ACC112 (cell line): Measurements from ENCODE around the gene BRCA1.
"Not testable (repeated sequence)": the region's sequence is repeated elsewhere in the genome, so short reads cannot be mapped to it uniquely, and the experiment has no call there.

Experiments used
- H2AFZ ChIP-seq: fragments of 200-600 bp; sonication (generic); one replicate; pipeline ENCODE4 v1.6.0; 2017; ENCODE audit warnings: antibody characterized with exemption, low read length; ENCODE audit not compliant: unreplicated experiment
- H3K27ac ChIP-seq: fragments of 200-600 bp; sonication (generic); 2 replicates; pipeline ENCODE4 v1.5.1; 2014; ENCODE audit warnings: low read depth, mild to moderate bottlenecking, antibody characterized with exemption, low read length, moderate library complexity
- H3K27me3 ChIP-seq: fragments of 200-600 bp; sonication (generic); 2 replicates; pipeline ENCODE4 v1.6.1; 2014; ENCODE audit warnings: mild to moderate bottlenecking, antibody characterized with exemption, low read length, moderate library complexity, mixed read lengths; ENCODE audit not compliant: insufficient read depth
- H3K36me3 ChIP-seq: fragments of 200-600 bp; sonication (generic); 2 replicates; pipeline ENCODE4 v1.6.1; 2016; ENCODE audit warnings: mild to moderate bottlenecking, antibody characterized with exemption, low read length, moderate library complexity, mixed read lengths; ENCODE audit not compliant: insufficient read depth
- H3K4me1 ChIP-seq: fragments of 200-600 bp; sonication (generic); one replicate; pipeline ENCODE4 v1.6.1; 2016; ENCODE audit warnings: low read length, mixed read lengths; ENCODE audit not compliant: insufficient read depth, unreplicated experiment, control insufficient read depth
- H3K4me3 ChIP-seq: fragments of 200-600 bp; sonication (generic); 2 replicates; pipeline ENCODE4 v1.5.1; 2014; ENCODE audit warnings: mild to moderate bottlenecking, low read depth, low read length
- H3K79me2 ChIP-seq: fragments of 200-600 bp; sonication (generic); one replicate; pipeline ENCODE4 v1.6.0; 2016; ENCODE audit warnings: low read length; ENCODE audit not compliant: control insufficient read depth, unreplicated experiment, insufficient read depth

Gene BRCA1

GRCh38 chr17:43015579-43015978, 109.6 kb downstream of the BRCA1 start:
- Histone ChIP-seq H3K79me2 (peaks cover 28% of the 10 kb centered on the region), H2AFZ (no peak overlapping the region), H3K27ac (peak overlapping the region; percentile 59), H3K4me3 (no peak overlapping the region), H3K4me1 (peaks cover 42% of the 10 kb centered on the region), H3K27me3 (no peaks in the 10 kb centered on the region), H3K36me3 (peaks cover 23% of the 10 kb centered on the region; the same call in 1 of the 2 replicates)

GRCh38 chr17:43014649-43015542, 110.3 kb downstream of the BRCA1 start:
- H3K27ac ChIP-seq: peak overlapping the region; percentile 59
- no peaks in the 10 kb centered on the region for H3K27me3 ChIP-seq
- peaks cover 21% of the 10 kb centered on the region; the same call in 1 of the 2 replicates for H3K36me3 ChIP-seq
- no peak overlapping the region for H2AFZ ChIP-seq
- H3K79me2 ChIP-seq: peaks cover 25% of the 10 kb centered on the region
- no peak overlapping the region for H3K4me3 ChIP-seq
- peaks cover 38% of the 10 kb centered on the region for H3K4me1 ChIP-seq

GRCh38 chr17:43014020-43014648, 111.0 kb downstream of the BRCA1 start:
- peaks cover 32% of the 10 kb centered on the region for H3K4me1 ChIP-seq

GRCh38 chr17:43013296-43013695, 111.9 kb downstream of the BRCA1 start:
- Histone ChIP-seq H3K79me2 (peaks cover 20% of the 10 kb centered on the region), H3K27ac (no peak overlapping the region), H3K36me3 (peaks cover 14% of the 10 kb centered on the region; the same call in 1 of the 2 replicates), H3K27me3 (no peaks in the 10 kb centered on the region), H2AFZ (no peak overlapping the region), H3K4me1 (peaks cover 33% of the 10 kb centered on the region), H3K4me3 (no peak overlapping the region)

More at GRCh38 chr17:43014020-43014648, 111.0 kb downstream of the BRCA1 start:
- H3K27ac ChIP-seq: no peak overlapping the region
- H3K36me3 ChIP-seq: peaks cover 20% of the 10 kb centered on the region; the same call in 1 of the 2 replicates
- no peak overlapping the region for H3K4me3 ChIP-seq
- peaks cover 21% of the 10 kb centered on the region for H3K79me2 ChIP-seq
- no peak overlapping the region for H2AFZ ChIP-seq
- no peaks in the 10 kb centered on the region for H3K27me3 ChIP-seq

- peaks cover 7% of the 10 kb centered on the region; the same call in 1 of the 2 replicates for H3K36me3 ChIP-seq
- H3K4me1 ChIP-seq: peaks cover 33% of the 10 kb centered on the region
- no peak overlapping the region for H2AFZ ChIP-seq
- H3K27ac ChIP-seq: no peak overlapping the region
- no peaks in the 10 kb centered on the region for H3K27me3 ChIP-seq
- H3K4me3 ChIP-seq: no peak overlapping the region
- peaks cover 31% of the 10 kb centered on the region for H3K79me2 ChIP-seq
Observed at GRCh38 chr17:43011728-43012472, 113.3 kb downstream of the BRCA1 start.

GRCh38 chr17:43010667-43011308, 114.4 kb downstream of the BRCA1 start:
- H3K27ac ChIP-seq: no peak overlapping the region
- H3K36me3 ChIP-seq: peaks cover 7% of the 10 kb centered on the region; the same call in 1 of the 2 replicates
- no peaks in the 10 kb centered on the region for H3K27me3 ChIP-seq
- H3K4me1 ChIP-seq: peaks cover 29% of the 10 kb centered on the region
- no peak overlapping the region for H2AFZ ChIP-seq
- no peak overlapping the region for H3K4me3 ChIP-seq
- H3K79me2 ChIP-seq: peaks cover 34% of the 10 kb centered on the region

GRCh38 chr17:43006639-43007551, 118.3 kb downstream of the BRCA1 start, which contains the start of gene IFI35:
IFI35 (plus strand) TSS chr17:43006784; CDS start chr17:43006948, 164 bp downstream.
- Histone ChIP-seq H3K27ac (peak within 1 kb of the TSS; percentile 94), H3K4me3 (peak within 1 kb of the TSS; percentile 92), H3K36me3 (peaks cover 16% of the 10 kb centered on the region; the same call in 1 of the 2 replicates), H3K27me3 (no peaks in the 10 kb centered on the region), H3K4me1 (peaks cover 34% of the 10 kb centered on the region), H3K79me2 (peaks cover 37% of the 10 kb centered on the region), H2AFZ (no peak within 1 kb of the TSS)

GRCh38 chr17:43003542-43004172, 121.5 kb downstream of the BRCA1 start:
- Histone ChIP-seq H3K36me3 (peaks cover 25% of the 10 kb centered on the region), H3K79me2 (peaks cover 45% of the 10 kb centered on the region), H3K4me3 (no peak overlapping the region), H2AFZ (no peak overlapping the region), H3K27me3 (no peaks in the 10 kb centered on the region), H3K27ac (peak overlapping the region; percentile 71), H3K4me1 (peaks cover 44% of the 10 kb centered on the region)

GRCh38 chr17:43000894-43001293, 124.3 kb downstream of the BRCA1 start:
- H2AFZ ChIP-seq, H3K27me3 ChIP-seq: not testable (repeated sequence)
- Histone ChIP-seq H3K27ac (peak overlapping the region; percentile 71; the same call in 1 of the 2 replicates), H3K4me1 (peaks cover 46% of the 10 kb centered on the region), H3K36me3 (peaks cover 26% of the 10 kb centered on the region), H3K4me3 (0 out of 2 replicates have a peak overlapping the region, but pooled peaks have one; percentile 35), H3K79me2 (peaks cover 31% of the 10 kb centered on the region)
